Stimulated activated CD8-positive, alpha-beta memory T cell treated with anti-CD3 and anti-CD28 coated beads, Interleukin-12 subunit alpha, Interleukin-12 subunit beta, amount 100 ng/mL, for 24 hours (primary cell): Measurements from ENCODE around the gene FBXW5.

Source experiments
- DNase-seq: peaks from one replicate; pipeline ENCODE4 v3.0.0-alpha.2; 2020; ENCODE audit errors: extremely low read depth

FBXW5 gene

GRCh38 chr9:136930014-136930413 lies 14.5 kb downstream of the FBXW5 start:
- no peak for DNase-seq

- no peak for DNase-seq
Observed at GRCh38 chr9:136928591-136928990, 15.9 kb downstream of the FBXW5 start.

GRCh38 chr9:136927343-136928271 lies 16.9 kb downstream of the FBXW5 start:
- no peak for DNase-seq

- DNase-seq: no peak
Observed at GRCh38 chr9:136926749-136927148, 17.8 kb downstream of the FBXW5 start.

- DNase-seq: no peak
Observed at GRCh38 chr9:136926154-136926704, 18.3 kb downstream of the FBXW5 start.

GRCh38 chr9:136925414-136926153 lies 19.0 kb downstream of the FBXW5 start:
- no peak for DNase-seq

- no peak for DNase-seq
Observed at GRCh38 chr9:136923881-136924280, 20.7 kb downstream of the FBXW5 start.

- no peak for DNase-seq
Observed at GRCh38 chr9:136922540-136922939, 22.0 kb downstream of the FBXW5 start.

GRCh38 chr9:136921718-136922117 lies 22.8 kb downstream of the FBXW5 start:
- DNase-seq: no peak

GRCh38 chr9:136921307-136921706 lies 23.2 kb downstream of the FBXW5 start:
- no peak for DNase-seq

- no peak for DNase-seq
Observed at GRCh38 chr9:136920734-136921231, 23.8 kb downstream of the FBXW5 start.

- no peak for DNase-seq
Observed at GRCh38 chr9:136920069-136920468, 24.5 kb downstream of the FBXW5 start.

GRCh38 chr9:136917902-136918301 lies 26.6 kb downstream of the FBXW5 start:
- DNase-seq: no peak

- DNase-seq: no peak
Observed at GRCh38 chr9:136916330-136917184, 28.0 kb downstream of the FBXW5 start.

GRCh38 chr9:136915632-136916329 lies 28.8 kb downstream of the FBXW5 start:
- DNase-seq: no peak

- no peak for DNase-seq
Observed at GRCh38 chr9:136913701-136914438, 30.7 kb downstream of the FBXW5 start.

GRCh38 chr9:136910901-136911245 lies 33.7 kb downstream of the FBXW5 start:
- no peak for DNase-seq

GRCh38 chr9:136910197-136910900 lies 34.2 kb downstream of the FBXW5 start:
- no peak for DNase-seq
